Measurements from ENCODE around the gene TMEM179.
"Not testable (repeated sequence)": the region's sequence is repeated elsewhere in the genome, so short reads cannot be mapped to it uniquely, and the experiment has no call there.

TMEM179 gene

GRCh38 chr14:104643306-104643705 is 38.7 kb upstream of the TMEM179 start:
- H3K9me3 ChIP-seq (ENCODE audit: control insufficient read depth, insufficient read depth, low read length), result no peaks in the 10 kb centered on the region
- H3K4me3 ChIP-seq (ENCODE audit: low read depth, low read length), result no peak overlapping the region
- H3K4me1 ChIP-seq (ENCODE audit: control insufficient read depth, insufficient read depth, low read length), result no peaks in the 10 kb centered on the region
- H3K9ac ChIP-seq (ENCODE audit: low read depth, low read length), result no peak overlapping the region
- H3K36me3 ChIP-seq (ENCODE audit: control insufficient read depth, insufficient read depth, low read length), result no peaks in the 10 kb centered on the region
- H3K27me3 ChIP-seq (ENCODE audit: control insufficient read depth, insufficient read depth, low read length), result no peaks in the 10 kb centered on the region

GRCh38 chr14:104642540-104642868 is 37.9 kb upstream of the TMEM179 start:
- no peak overlapping the region for H3K9ac ChIP-seq (ENCODE audit: low read depth, low read length)
- H3K4me3 ChIP-seq (ENCODE audit: low read depth, low read length), result no peak overlapping the region
- H3K36me3 ChIP-seq (ENCODE audit: control insufficient read depth, insufficient read depth, low read length), result no peaks in the 10 kb centered on the region
- no peaks in the 10 kb centered on the region for H3K27me3 ChIP-seq (ENCODE audit: control insufficient read depth, insufficient read depth, low read length)
- no peaks in the 10 kb centered on the region for H3K9me3 ChIP-seq (ENCODE audit: control insufficient read depth, insufficient read depth, low read length)
- H3K4me1 ChIP-seq (ENCODE audit: control insufficient read depth, insufficient read depth, low read length), result no peaks in the 10 kb centered on the region

- Histone ChIP-seq H3K4me3 (ENCODE audit: low read depth, low read length) (no peak overlapping the region), H3K4me1 (ENCODE audit: control insufficient read depth, insufficient read depth, low read length) (no peaks in the 10 kb centered on the region), H3K9me3 (ENCODE audit: control insufficient read depth, insufficient read depth, low read length) (no peaks in the 10 kb centered on the region), H3K27me3 (ENCODE audit: control insufficient read depth, insufficient read depth, low read length) (no peaks in the 10 kb centered on the region), H3K9ac (ENCODE audit: low read depth, low read length) (no peak overlapping the region), H3K36me3 (ENCODE audit: control insufficient read depth, insufficient read depth, low read length) (no peaks in the 10 kb centered on the region)
These were observed 37.4 kb upstream of the TMEM179 start for GRCh38 chr14:104641753-104642539.

GRCh38 chr14:104640681-104641080 is 36.1 kb upstream of the TMEM179 start:
- Histone ChIP-seq H3K4me3 (ENCODE audit: low read depth, low read length) (no peak overlapping the region), H3K9me3 (ENCODE audit: control insufficient read depth, insufficient read depth, low read length) (no peaks in the 10 kb centered on the region), H3K4me1 (ENCODE audit: control insufficient read depth, insufficient read depth, low read length) (no peaks in the 10 kb centered on the region), H3K9ac (ENCODE audit: low read depth, low read length) (no peak overlapping the region), H3K27me3 (ENCODE audit: control insufficient read depth, insufficient read depth, low read length) (no peaks in the 10 kb centered on the region), H3K36me3 (ENCODE audit: control insufficient read depth, insufficient read depth, low read length) (no peaks in the 10 kb centered on the region)

GRCh38 chr14:104639885-104640548 is 35.4 kb upstream of the TMEM179 start:
- Histone ChIP-seq H3K36me3 (ENCODE audit: control insufficient read depth, insufficient read depth, low read length) (no peaks in the 10 kb centered on the region), H3K9ac (ENCODE audit: low read depth, low read length) (no peak overlapping the region)

GRCh38 chr14:104639471-104639870 is 34.9 kb upstream of the TMEM179 start:
- Histone ChIP-seq H3K4me3 (ENCODE audit: low read depth, low read length) (no peak overlapping the region), H3K9me3 (ENCODE audit: control insufficient read depth, insufficient read depth, low read length) (no peaks in the 10 kb centered on the region), H3K36me3 (ENCODE audit: control insufficient read depth, insufficient read depth, low read length) (no peaks in the 10 kb centered on the region), H3K4me1 (ENCODE audit: control insufficient read depth, insufficient read depth, low read length) (no peaks in the 10 kb centered on the region), H3K9ac (ENCODE audit: low read depth, low read length) (no peak overlapping the region), H3K27me3 (ENCODE audit: control insufficient read depth, insufficient read depth, low read length) (no peaks in the 10 kb centered on the region)

More at GRCh38 chr14:104639885-104640548, 35.4 kb upstream of the TMEM179 start:
- Histone ChIP-seq H3K9me3 (ENCODE audit: control insufficient read depth, insufficient read depth, low read length) (no peaks in the 10 kb centered on the region), H3K27me3 (ENCODE audit: control insufficient read depth, insufficient read depth, low read length) (no peaks in the 10 kb centered on the region), H3K4me1 (ENCODE audit: control insufficient read depth, insufficient read depth, low read length) (no peaks in the 10 kb centered on the region), H3K4me3 (ENCODE audit: low read depth, low read length) (no peak overlapping the region)

GRCh38 chr14:104638927-104639450 is 34.4 kb upstream of the TMEM179 start:
- Histone ChIP-seq H3K36me3 (ENCODE audit: control insufficient read depth, insufficient read depth, low read length) (no peaks in the 10 kb centered on the region), H3K4me3 (ENCODE audit: low read depth, low read length) (no peak overlapping the region), H3K9ac (ENCODE audit: low read depth, low read length) (no peak overlapping the region), H3K27me3 (ENCODE audit: control insufficient read depth, insufficient read depth, low read length) (no peaks in the 10 kb centered on the region), H3K4me1 (ENCODE audit: control insufficient read depth, insufficient read depth, low read length) (no peaks in the 10 kb centered on the region), H3K9me3 (ENCODE audit: control insufficient read depth, insufficient read depth, low read length) (no peaks in the 10 kb centered on the region)

GRCh38 chr14:104638190-104638589 is 33.6 kb upstream of the TMEM179 start:
- Histone ChIP-seq H3K9ac (ENCODE audit: low read depth, low read length) (no peak overlapping the region), H3K27me3 (ENCODE audit: control insufficient read depth, insufficient read depth, low read length) (no peaks in the 10 kb centered on the region), H3K36me3 (ENCODE audit: control insufficient read depth, insufficient read depth, low read length) (no peaks in the 10 kb centered on the region)

GRCh38 chr14:104637546-104638003 is 33.0 kb upstream of the TMEM179 start:
- Histone ChIP-seq H3K27me3 (ENCODE audit: control insufficient read depth, insufficient read depth, low read length) (no peaks in the 10 kb centered on the region), H3K4me3 (ENCODE audit: low read depth, low read length) (no peak overlapping the region), H3K9me3 (ENCODE audit: control insufficient read depth, insufficient read depth, low read length) (no peaks in the 10 kb centered on the region), H3K4me1 (ENCODE audit: control insufficient read depth, insufficient read depth, low read length) (no peaks in the 10 kb centered on the region), H3K36me3 (ENCODE audit: control insufficient read depth, insufficient read depth, low read length) (no peaks in the 10 kb centered on the region), H3K9ac (ENCODE audit: low read depth, low read length) (no peak overlapping the region)

More at GRCh38 chr14:104638190-104638589, 33.6 kb upstream of the TMEM179 start:
- H3K4me1 ChIP-seq (ENCODE audit: control insufficient read depth, insufficient read depth, low read length), result no peaks in the 10 kb centered on the region
- H3K9me3 ChIP-seq (ENCODE audit: control insufficient read depth, insufficient read depth, low read length), result no peaks in the 10 kb centered on the region
- H3K4me3 ChIP-seq (ENCODE audit: low read depth, low read length), result no peak overlapping the region

- not testable (repeated sequence) for H3K36me3 ChIP-seq (ENCODE audit: control insufficient read depth, insufficient read depth, low read length); H3K9ac ChIP-seq (ENCODE audit: low read depth, low read length); H3K9me3 ChIP-seq (ENCODE audit: control insufficient read depth, insufficient read depth, low read length); H3K27me3 ChIP-seq (ENCODE audit: control insufficient read depth, insufficient read depth, low read length); H3K4me1 ChIP-seq (ENCODE audit: control insufficient read depth, insufficient read depth, low read length); H3K4me3 ChIP-seq (ENCODE audit: low read depth, low read length)
These were observed 32.4 kb upstream of the TMEM179 start for GRCh38 chr14:104636846-104637545.

GRCh38 chr14:104636131-104636530 is 31.6 kb upstream of the TMEM179 start:
- H3K4me1 ChIP-seq (ENCODE audit: control insufficient read depth, insufficient read depth, low read length), result no peaks in the 10 kb centered on the region
- no peaks in the 10 kb centered on the region for H3K27me3 ChIP-seq (ENCODE audit: control insufficient read depth, insufficient read depth, low read length)
- no peak overlapping the region for H3K4me3 ChIP-seq (ENCODE audit: low read depth, low read length)
- H3K9me3 ChIP-seq (ENCODE audit: control insufficient read depth, insufficient read depth, low read length), result no peaks in the 10 kb centered on the region
- H3K9ac ChIP-seq (ENCODE audit: low read depth, low read length), result no peak overlapping the region
- H3K36me3 ChIP-seq (ENCODE audit: control insufficient read depth, insufficient read depth, low read length), result no peaks in the 10 kb centered on the region
